Activated CD4-positive, alpha-beta memory T cell treated with anti-CD3 and anti-CD28 coated beads, Interleukin-2, amount 10 ng/mL, durations not matched to agents 7 days and 5 days (primary cell): ENCODE data around the gene HNRNPAB. TPM values are rescaled to one million over a fixed set of nuclear protein-coding genes. Genes with fewer than 3 reads are reported as not detected.

ENCODE experiments used
- CTCF ChIA-PET: fragments of 350-600 bp; sonication (Branson Sonifier 250); formaldehyde crosslinking; loops from one replicate; lab custom pipeline; 2021; ENCODE audit warnings: antibody characterized with exemption, inconsistent platforms; lab: Charles Lee
- POLR2A ChIA-PET: fragments of 350-600 bp; sonication (Branson Sonifier 250); formaldehyde crosslinking; loops from one replicate; lab custom pipeline; 2021; ENCODE audit warnings: antibody characterized with exemption; lab: Charles Lee
- DNase-seq: peaks from one replicate; pipeline ENCODE4 v3.0.0-alpha.2; 2020
- H3K27ac Mint-ChIP-seq: one replicate; pipeline ENCODE4 v1.8.0; 2021; ENCODE audit warnings: mild to moderate bottlenecking, mixed read lengths
- H3K27me3 Mint-ChIP-seq: one replicate; pipeline ENCODE4 v1.8.0; 2021; ENCODE audit warnings: mixed read lengths
- H3K36me3 Mint-ChIP-seq: one replicate; pipeline ENCODE4 v1.8.0; 2021; ENCODE audit warnings: low read depth, mixed read lengths
- H3K4me1 Mint-ChIP-seq: one replicate; pipeline ENCODE4 v1.8.0; 2021; ENCODE audit warnings: mixed read lengths
- H3K4me3 Mint-ChIP-seq: one replicate; pipeline ENCODE4 v1.8.0; 2021; ENCODE audit warnings: mild to moderate bottlenecking, mixed read lengths
- H3K9me3 Mint-ChIP-seq: one replicate; pipeline ENCODE4 v1.8.0; 2021; ENCODE audit warnings: mixed read lengths
- total RNA-seq, 2 experiments: library from RNA; stranded (reverse); gene quantifications; one replicate each; pipeline ENCODE4 v1.2.3, GENCODE V29; 2021

Gene HNRNPAB
- total RNA-seq, 2 experiments from 2014 or later, result 177 to 186 TPM

DNA sequence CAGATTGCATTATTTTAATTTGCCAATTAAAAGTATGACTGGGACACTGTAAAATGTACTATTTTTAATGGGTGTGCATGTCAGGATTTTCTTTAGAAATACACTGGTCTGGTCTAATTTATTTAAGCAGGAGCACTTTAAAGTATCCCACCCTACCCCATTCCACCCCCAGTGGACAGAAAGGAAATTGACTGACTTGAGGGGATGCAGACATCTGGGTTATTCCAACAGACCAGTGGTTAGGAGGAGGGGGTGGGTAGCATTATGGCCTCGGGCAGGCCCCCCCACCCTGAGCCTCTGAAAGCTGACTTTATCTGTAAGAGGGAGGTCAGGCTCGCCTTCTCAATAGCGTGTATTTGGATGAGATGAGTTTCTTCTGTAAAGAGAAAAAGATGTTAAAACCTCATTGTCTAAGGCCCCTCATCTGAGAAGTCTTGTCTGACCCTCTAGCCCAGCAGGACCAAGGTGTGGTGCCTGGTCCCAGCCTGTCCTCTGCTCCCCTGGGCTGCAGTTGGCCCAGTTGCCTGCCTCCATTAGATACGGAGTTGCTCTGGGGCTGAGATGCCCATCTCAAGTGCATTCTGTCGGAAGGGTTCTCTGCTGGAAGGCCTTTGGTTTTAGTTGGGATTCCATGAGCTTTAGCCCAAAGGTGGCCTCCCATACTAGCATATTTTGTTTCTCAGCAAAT, 4.4 kb downstream of the HNRNPAB start:
- no peak overlapping the region for H3K4me3 Mint-ChIP-seq
- H3K9me3 Mint-ChIP-seq, result no peaks in the 10 kb centered on the region
- H3K27ac Mint-ChIP-seq, result peak overlapping the region; percentile 16
- ChIA-PET CTCF (no interaction called here), POLR2A (interaction anchor here (1.4 to 12.2 kb wide), 2 partner anchors 8 to 20 kb away, joined by 3 to 120 read pairs; partner anchors contain the start of gene PHYKPL)
- H3K36me3 Mint-ChIP-seq, result peaks cover 85% of the 10 kb centered on the region
- peaks cover 42% of the 10 kb centered on the region for H3K4me1 Mint-ChIP-seq
- DNase-seq, result no peak
- peaks cover 2% of the 10 kb centered on the region for H3K27me3 Mint-ChIP-seq

GRCh38 chr5:178209334-178210072, 5.2 kb downstream of the HNRNPAB start:
- ChIA-PET CTCF (no interaction called here), POLR2A (interaction anchor here (1.2 to 12.2 kb wide), 3 partner anchors 7 to 19 kb away, joined by 3 to 120 read pairs (median 3); partner anchors contain the start of gene PHYKPL)
- H3K36me3 Mint-ChIP-seq, result peaks cover 88% of the 10 kb centered on the region
- H3K9me3 Mint-ChIP-seq, result no peaks in the 10 kb centered on the region
- no peaks in the 10 kb centered on the region for H3K27me3 Mint-ChIP-seq
- no peak overlapping the region for H3K4me3 Mint-ChIP-seq
- H3K27ac Mint-ChIP-seq, result peak overlapping the region; percentile 14
- DNase-seq, result no peak
- H3K4me1 Mint-ChIP-seq, result peaks cover 38% of the 10 kb centered on the region

GRCh38 chr5:178210073-178210535, 5.8 kb downstream of the HNRNPAB start:
- no peak for DNase-seq
- peaks cover 94% of the 10 kb centered on the region for H3K36me3 Mint-ChIP-seq

DNA sequence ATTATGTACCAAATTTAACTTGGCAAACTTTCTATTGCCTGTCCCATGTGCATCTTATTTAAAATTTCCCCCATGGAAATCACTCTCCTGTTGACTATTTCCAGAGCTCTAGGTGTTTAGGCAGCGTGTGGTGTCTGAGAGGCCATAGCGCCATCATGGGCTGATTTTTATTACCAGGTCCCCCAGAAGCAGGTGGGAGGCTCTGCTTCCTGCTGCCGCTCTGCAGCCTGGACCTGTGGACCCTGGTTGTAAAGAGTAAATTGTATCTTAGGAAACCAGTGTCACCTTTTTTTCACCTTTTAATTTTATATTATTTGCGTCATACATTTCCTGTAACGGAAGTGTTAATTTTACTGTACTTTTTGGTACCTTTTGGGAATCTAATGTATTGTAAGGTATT, 6.4 kb downstream of the HNRNPAB start:
- peaks cover 38% of the 10 kb centered on the region for H3K4me1 Mint-ChIP-seq
- H3K36me3 Mint-ChIP-seq, result peaks cover 93% of the 10 kb centered on the region
- POLR2A ChIA-PET, result interaction anchor here (0.6 to 12.2 kb wide), 4 partner anchors 9 to 57 kb away, joined by 3 to 120 read pairs (median 3); partner anchors contain the start of gene PHYKPL
- no peaks in the 10 kb centered on the region for H3K27me3 Mint-ChIP-seq
- H3K9me3 Mint-ChIP-seq, result no peaks in the 10 kb centered on the region
- H3K4me3 Mint-ChIP-seq, result no peak overlapping the region
- no peak overlapping the region for H3K27ac Mint-ChIP-seq
- CTCF ChIA-PET, result no interaction called here
- no peak for DNase-seq

More at GRCh38 chr5:178210073-178210535, 5.8 kb downstream of the HNRNPAB start:
- CTCF ChIA-PET, result no interaction called here
- Mint-ChIP-seq H3K27ac (no peak overlapping the region), H3K4me1 (peaks cover 38% of the 10 kb centered on the region), H3K9me3 (no peaks in the 10 kb centered on the region), H3K27me3 (no peaks in the 10 kb centered on the region), H3K4me3 (no peak overlapping the region)
- POLR2A ChIA-PET, result interaction anchor here (1.2 to 12.2 kb wide), 3 partner anchors 8 to 19 kb away, joined by 3 to 120 read pairs (median 3); partner anchors contain the start of gene PHYKPL

GRCh38 chr5:178211095-178212048, 7.0 kb downstream of the HNRNPAB start:
- peak overlapping the region; percentile 26 for H3K27ac Mint-ChIP-seq
- no peaks in the 10 kb centered on the region for H3K27me3 Mint-ChIP-seq
- no peak for DNase-seq
- ChIA-PET CTCF (no interaction called here), POLR2A (interaction anchor here (0.6 to 12.2 kb wide), 5 partner anchors 9 to 58 kb away, joined by 3 to 120 read pairs (median 3); partner anchors contain the start of gene PHYKPL)
- peaks cover 33% of the 10 kb centered on the region for H3K4me1 Mint-ChIP-seq
- peaks cover 91% of the 10 kb centered on the region for H3K36me3 Mint-ChIP-seq
- H3K9me3 Mint-ChIP-seq, result no peaks in the 10 kb centered on the region
- no peak overlapping the region for H3K4me3 Mint-ChIP-seq

DNA sequence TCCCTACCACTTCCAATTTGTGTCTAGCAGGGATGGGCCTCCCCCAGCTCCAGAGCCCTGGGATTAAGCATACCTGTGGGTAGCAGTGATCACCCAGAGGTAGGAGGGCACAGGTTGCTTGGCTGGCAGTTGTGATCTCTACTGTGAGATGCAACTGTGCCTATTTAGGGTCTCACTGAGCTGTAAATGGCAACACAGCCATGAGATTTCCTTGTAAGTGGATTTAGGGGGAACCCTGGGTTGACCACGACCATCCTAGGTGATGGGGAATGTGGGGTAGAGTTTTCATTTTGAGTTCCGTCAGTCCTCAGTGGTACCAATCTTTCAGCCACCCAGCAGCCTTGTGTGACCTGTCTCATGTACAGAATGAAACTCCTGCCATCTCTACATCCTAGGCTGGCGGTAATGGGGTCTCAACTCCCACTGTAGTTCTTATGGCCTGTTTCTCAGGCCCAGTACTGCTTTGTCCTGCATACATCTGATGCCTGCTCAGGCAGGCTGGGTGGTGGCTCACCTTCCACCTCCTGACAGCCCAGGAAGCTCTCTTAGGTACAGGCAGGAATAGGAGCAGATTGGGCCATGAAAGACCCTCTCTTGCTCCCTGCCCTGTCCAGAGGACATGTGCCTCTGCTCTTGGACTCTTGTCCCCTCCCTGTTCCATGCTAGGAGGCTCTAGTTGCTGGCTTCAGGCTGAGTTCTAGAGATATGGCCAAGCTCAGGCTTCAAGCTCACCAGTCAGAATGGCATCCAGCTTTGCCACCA, 8.1 kb downstream of the HNRNPAB start:
- POLR2A ChIA-PET, result interaction anchor here (1.1 to 12.2 kb wide), 4 partner anchors 7 to 26 kb away, joined by 3 to 120 read pairs (median 46); partner anchors contain the start of genes HNRNPAB and PHYKPL
- CTCF ChIA-PET, result no interaction called here
- DNase-seq, result no peak
- Mint-ChIP-seq H3K9me3 (no peaks in the 10 kb centered on the region), H3K36me3 (peaks cover 86% of the 10 kb centered on the region), H3K4me1 (peaks cover 24% of the 10 kb centered on the region), H3K27ac (peak overlapping the region; percentile 26), H3K27me3 (no peaks in the 10 kb centered on the region), H3K4me3 (no peak overlapping the region)

GRCh38 chr5:178213003-178213461, 8.7 kb downstream of the HNRNPAB start:
- H3K9me3 Mint-ChIP-seq, result no peaks in the 10 kb centered on the region
- ChIA-PET POLR2A (interaction anchor here (1.1 to 12.2 kb wide), 5 partner anchors 7 to 26 kb away, joined by 3 to 120 read pairs (median 6); partner anchors contain the start of genes HNRNPAB and PHYKPL), CTCF (interaction anchor here (2.1 kb wide), 1 partner anchor 22 kb away, joined by 4 read pairs; no protein-coding TSS in a partner anchor)
- H3K27me3 Mint-ChIP-seq, result no peaks in the 10 kb centered on the region
- H3K4me1 Mint-ChIP-seq, result peaks cover 18% of the 10 kb centered on the region
- no peak overlapping the region for H3K4me3 Mint-ChIP-seq
- peaks cover 83% of the 10 kb centered on the region for H3K36me3 Mint-ChIP-seq
- no peak for DNase-seq
- H3K27ac Mint-ChIP-seq, result no peak overlapping the region

GRCh38 chr5:178213748-178214151, 9.4 kb downstream of the HNRNPAB start:
- H3K27ac Mint-ChIP-seq, result peak overlapping the region; percentile 38
- no peak overlapping the region for H3K4me3 Mint-ChIP-seq
- CTCF ChIA-PET, result interaction anchor here (2.1 kb wide), 1 partner anchor 21 kb away, joined by 4 read pairs; no protein-coding TSS in a partner anchor
- H3K9me3 Mint-ChIP-seq, result no peaks in the 10 kb centered on the region
- peaks cover 15% of the 10 kb centered on the region for H3K4me1 Mint-ChIP-seq
- H3K27me3 Mint-ChIP-seq, result no peaks in the 10 kb centered on the region
- peaks cover 84% of the 10 kb centered on the region for H3K36me3 Mint-ChIP-seq
- POLR2A ChIA-PET, result interaction anchor here (1.2 to 12.2 kb wide), 3 partner anchors 8 to 15 kb away, joined by 4 to 120 read pairs (median 87); partner anchors contain the start of genes HNRNPAB and PHYKPL
- DNase-seq, result no peak

- peak overlapping the region; percentile 38 for H3K27ac Mint-ChIP-seq
- ChIA-PET CTCF (interaction anchor here (2.1 kb wide), 1 partner anchor 21 kb away, joined by 4 read pairs; no protein-coding TSS in a partner anchor), POLR2A (interaction anchor here (1.2 to 12.2 kb wide), 3 partner anchors 7 to 15 kb away, joined by 4 to 120 read pairs (median 87); partner anchors contain the start of genes HNRNPAB and PHYKPL)
- DNase-seq, result no peak
- peaks cover 11% of the 10 kb centered on the region for H3K4me1 Mint-ChIP-seq
- H3K9me3 Mint-ChIP-seq, result no peaks in the 10 kb centered on the region
- H3K4me3 Mint-ChIP-seq, result no peak overlapping the region
- H3K27me3 Mint-ChIP-seq, result no peaks in the 10 kb centered on the region
- peaks cover 83% of the 10 kb centered on the region for H3K36me3 Mint-ChIP-seq
Measured at GRCh38 chr5:178214160-178214803, 9.9 kb downstream of the HNRNPAB start.

GRCh38 chr5:178215280-178216002, 11.1 kb downstream of the HNRNPAB start:
- Mint-ChIP-seq H3K36me3 (peaks cover 77% of the 10 kb centered on the region), H3K4me1 (peaks cover 6% of the 10 kb centered on the region)

More at GRCh38 chr5:178215280-178216002, 11.1 kb downstream of the HNRNPAB start:
- no peaks in the 10 kb centered on the region for H3K27me3 Mint-ChIP-seq
- no peaks in the 10 kb centered on the region for H3K9me3 Mint-ChIP-seq
- POLR2A ChIA-PET, result interaction anchor here (5.6 to 12.2 kb wide), 2 partner anchors 10 to 14 kb away, joined by 87 to 120 read pairs; partner anchors contain the start of genes HNRNPAB and PHYKPL
- DNase-seq, result no peak
- CTCF ChIA-PET, result no interaction called here
- H3K27ac Mint-ChIP-seq, result no peak overlapping the region
- no peak overlapping the region for H3K4me3 Mint-ChIP-seq
